GM10847 (cell line): ENCODE measurements around the gene FBXW5.

Experiments used
- POLR2A ChIP-seq: IDR thresholded peaks from 2 replicates; pipeline ENCODE4 v1.6.1; 2011; ENCODE audit not compliant: insufficient read length; ENCODE audit errors: extremely low read depth

The FBXW5 gene

GRCh38 chr9:136949239-136949816 is 4.8 kb upstream of the FBXW5 start:
- TF ChIP-seq POLR2A = no peak

GRCh38 chr9:136947955-136948510 is 3.5 kb upstream of the FBXW5 start:
- TF ChIP-seq POLR2A = no peak

- no peak for TF ChIP-seq POLR2A
Measured at GRCh38 chr9:136947028-136947891, 2.7 kb upstream of the FBXW5 start.

GRCh38 chr9:136946228-136947027 is 1.9 kb upstream of the FBXW5 start:
- TF ChIP-seq POLR2A = no peak

GRCh38 chr9:136945333-136946227 is 1.0 kb upstream of the FBXW5 start:
- TF ChIP-seq POLR2A = no peak

- no peak for TF ChIP-seq POLR2A
Measured at GRCh38 chr9:136944212-136944518, 373 bp downstream of the FBXW5 start.

GRCh38 chr9:136943291-136944211 is 987 bp downstream of the FBXW5 start:
- TF ChIP-seq POLR2A = no peak

GRCh38 chr9:136942881-136943230 is 1.7 kb downstream of the FBXW5 start:
- no peak for TF ChIP-seq POLR2A

- TF ChIP-seq POLR2A = no peak
Measured at GRCh38 chr9:136942112-136942880, 2.2 kb downstream of the FBXW5 start.

- TF ChIP-seq POLR2A = no peak
Measured at GRCh38 chr9:136941231-136942111, 3.1 kb downstream of the FBXW5 start.

- TF ChIP-seq POLR2A = no peak
Measured at GRCh38 chr9:136940526-136941230, 3.9 kb downstream of the FBXW5 start.
